IPS DF 6.9 (cell line): ENCODE results near the gene PRKAR2A.
"Not testable (repeated sequence)": the region's sequence is repeated elsewhere in the genome, so short reads cannot be mapped to it uniquely, and the experiment has no call there.

Experiments used
- DNase-seq: peaks from one replicate; pipeline ENCODE4 v3.0.0-alpha.2; 2013; ENCODE audit warnings: low read depth, low spot score
- H3K27ac ChIP-seq: one replicate; pipeline ENCODE4 v1.5.1; 2013; ENCODE audit warnings: low read length, control low read depth
- H3K27me3 ChIP-seq: 2 replicates; pipeline ENCODE4 v1.6.1; 2013; ENCODE audit warnings: mild to moderate bottlenecking, low read length; ENCODE audit not compliant: control insufficient read depth, insufficient read depth
- H3K36me3 ChIP-seq: 2 replicates; pipeline ENCODE4 v1.6.1; 2013; ENCODE audit warnings: low read length; ENCODE audit not compliant: control insufficient read depth, insufficient read depth
- H3K4me1 ChIP-seq: 2 replicates; pipeline ENCODE4 v1.6.1; 2013; ENCODE audit warnings: low read length; ENCODE audit not compliant: control insufficient read depth, insufficient read depth
- H3K4me3 ChIP-seq: 2 replicates; pipeline ENCODE4 v1.5.1; 2013; ENCODE audit warnings: mild to moderate bottlenecking, low read length
- H3K9me3 ChIP-seq: 2 replicates; pipeline ENCODE4 v1.6.1; 2013; ENCODE audit warnings: low read length, inconsistent platforms; ENCODE audit not compliant: control insufficient read depth, insufficient read depth
- WGBS: extraction: QIAGEN DNeasy Blood & Tissue Kit; methylation state at CpG from one replicate; pipeline ENCODE4 v1.1.7; 2013; ENCODE audit warnings: mixed read lengths, missing lambda C conversion rate; ENCODE audit not compliant: insufficient read length, insufficient coverage; 5-methylcytosine and 5-hydroxymethylcytosine counted together

Gene PRKAR2A

DNA sequence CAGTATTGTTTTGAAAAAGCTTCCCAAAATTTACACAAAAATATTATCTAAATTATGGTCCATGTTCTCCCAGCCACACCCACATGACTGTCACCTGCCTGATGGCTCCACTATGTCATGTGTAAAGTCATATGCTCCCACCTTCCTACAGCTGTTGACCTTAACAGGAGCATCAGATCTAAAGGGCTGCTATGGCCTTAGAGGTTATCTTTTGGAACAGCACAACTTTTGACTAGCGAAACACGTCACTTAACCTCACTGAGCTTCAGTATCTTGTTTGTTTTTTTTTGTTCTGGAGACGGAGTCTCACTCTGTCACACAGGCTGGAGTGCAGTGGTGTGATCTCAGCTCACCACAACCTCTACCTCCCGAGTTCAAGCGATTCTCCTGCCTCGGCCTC, 64.4 kb downstream of the PRKAR2A start:
- Histone ChIP-seq H3K4me3 (no peak overlapping the region), H3K36me3 (no peaks in the 10 kb centered on the region), H3K27me3 (no peaks in the 10 kb centered on the region), H3K9me3 (no peaks in the 10 kb centered on the region), H3K27ac (no peak overlapping the region), H3K4me1 (no peaks in the 10 kb centered on the region)
- no CpG with 5 or more reads among the region's 6 CpGs for WGBS
- DNase-seq, result no peak

DNA sequence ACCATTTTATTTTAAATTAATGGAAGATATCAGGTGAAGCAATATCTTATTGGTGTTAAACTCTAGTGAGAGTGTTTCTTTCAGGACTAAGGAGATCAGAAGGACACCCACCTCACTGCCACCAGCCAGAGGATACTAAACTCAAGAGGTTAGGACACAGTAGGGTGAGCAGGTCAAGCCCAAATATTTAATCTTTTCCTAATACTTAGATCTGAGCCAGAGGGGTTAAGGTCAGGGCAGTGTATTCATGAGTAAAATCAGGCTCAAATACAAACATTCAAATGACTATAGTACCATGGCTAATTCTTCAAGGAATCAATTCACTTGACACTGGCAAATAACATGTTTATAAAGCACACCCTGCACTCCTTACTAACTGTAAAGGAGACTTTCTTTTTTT, 65.6 kb downstream of the PRKAR2A start:
- Histone ChIP-seq H3K27ac (no peak overlapping the region), H3K4me1 (no peaks in the 10 kb centered on the region), H3K9me3 (no peaks in the 10 kb centered on the region), H3K36me3 (no peaks in the 10 kb centered on the region), H3K27me3 (no peaks in the 10 kb centered on the region), H3K4me3 (no peak overlapping the region)
- DNase-seq, result no peak

DNA sequence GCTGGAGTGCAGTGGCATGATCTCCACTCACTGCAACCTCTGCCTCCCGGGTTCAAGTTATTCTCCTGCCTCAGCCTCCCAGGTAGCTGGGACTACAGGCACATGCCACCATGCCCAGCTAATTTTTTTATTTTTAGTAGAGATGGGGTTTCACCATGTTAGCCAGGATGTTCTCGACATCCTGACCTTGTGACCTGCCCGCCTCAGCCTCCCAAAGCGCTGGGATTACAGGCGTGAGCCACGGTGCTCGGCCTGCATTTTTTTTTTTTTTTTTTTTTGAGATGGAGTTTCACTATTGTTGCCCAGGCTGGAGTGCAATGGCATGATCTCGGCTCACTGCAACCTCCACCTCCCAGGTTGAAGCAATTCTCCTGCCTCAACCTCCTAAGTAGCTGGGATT, 69.1 kb downstream of the PRKAR2A start:
- not testable (repeated sequence) for H3K4me3 ChIP-seq, H3K27me3 ChIP-seq, H3K36me3 ChIP-seq, H3K9me3 ChIP-seq, DNase-seq, H3K4me1 ChIP-seq, H3K27ac ChIP-seq
- no CpG with 5 or more reads among the region's 8 CpGs for WGBS

DNA sequence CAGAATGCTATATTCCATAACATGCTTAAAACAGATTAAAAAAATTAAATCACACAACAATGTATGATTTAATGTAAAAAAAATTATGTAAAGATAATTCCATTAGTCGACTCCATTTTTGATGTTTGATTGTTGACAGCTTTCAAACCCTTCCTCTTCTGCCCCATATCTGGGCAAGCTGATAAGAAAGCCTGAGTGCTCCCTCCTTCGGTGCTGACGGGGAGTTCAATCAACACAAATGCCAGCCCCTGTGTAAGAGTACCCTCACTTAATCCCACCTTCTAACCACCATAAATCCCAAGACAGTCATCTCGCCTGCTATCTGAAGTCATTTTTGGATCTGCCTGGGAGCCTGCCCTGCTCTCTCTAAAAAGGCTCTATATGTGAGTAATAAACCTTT, 70.8 kb downstream of the PRKAR2A start:
- DNase-seq, result no peak
- Histone ChIP-seq H3K9me3 (no peaks in the 10 kb centered on the region), H3K27ac (no peak overlapping the region), H3K4me3 (no peak overlapping the region), H3K4me1 (no peaks in the 10 kb centered on the region), H3K27me3 (no peaks in the 10 kb centered on the region), H3K36me3 (no peaks in the 10 kb centered on the region)
- no CpG with 5 or more reads among the region's 4 CpGs for WGBS

DNA sequence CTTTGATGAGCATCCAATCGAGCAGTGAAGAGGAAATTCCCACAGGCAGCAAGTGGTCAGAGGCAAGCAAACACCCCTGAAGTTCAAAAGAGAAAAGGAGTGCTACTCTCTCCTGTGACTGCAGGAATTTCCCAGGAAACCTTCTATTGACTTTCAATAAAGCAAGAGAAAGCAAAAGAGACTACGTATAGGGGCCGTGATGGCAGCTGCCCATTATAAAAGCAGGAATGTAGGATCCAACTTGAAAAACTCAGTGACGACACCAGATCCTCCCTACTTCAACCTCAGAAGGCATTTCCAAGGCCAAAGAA, 77.5 kb downstream of the PRKAR2A start:
- Histone ChIP-seq H3K36me3 (no peaks in the 10 kb centered on the region), H3K4me3 (no peak overlapping the region), H3K9me3 (no peaks in the 10 kb centered on the region), H3K27ac (no peak overlapping the region), H3K4me1 (no peaks in the 10 kb centered on the region), H3K27me3 (no peaks in the 10 kb centered on the region)
- WGBS, result no CpG with 5 or more reads among the region's 4 CpGs
- no peak for DNase-seq

DNA sequence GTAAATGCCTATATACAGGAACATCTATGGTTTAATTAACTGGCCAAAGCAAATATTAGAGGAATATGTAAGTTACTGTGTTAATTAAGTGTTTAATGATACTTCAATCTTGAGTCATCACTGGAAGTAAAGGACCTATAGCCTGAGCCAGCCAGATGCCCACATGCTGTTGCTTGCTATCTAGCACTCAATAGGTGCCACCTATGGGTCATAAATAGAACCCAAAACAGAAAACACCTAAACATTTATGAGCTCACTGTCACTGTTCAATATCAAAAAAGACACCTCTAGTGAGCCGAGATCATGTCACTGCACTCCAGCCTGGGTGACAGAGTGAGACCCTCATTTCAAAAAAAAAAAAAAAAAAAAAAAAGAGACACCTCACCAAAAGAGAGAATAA, 82.3 kb downstream of the PRKAR2A start:
- DNase-seq, result no peak
- WGBS, result no CpG with 5 or more reads among the region's 1 CpG
- no peaks in the 10 kb centered on the region for H3K27me3 ChIP-seq

DNA sequence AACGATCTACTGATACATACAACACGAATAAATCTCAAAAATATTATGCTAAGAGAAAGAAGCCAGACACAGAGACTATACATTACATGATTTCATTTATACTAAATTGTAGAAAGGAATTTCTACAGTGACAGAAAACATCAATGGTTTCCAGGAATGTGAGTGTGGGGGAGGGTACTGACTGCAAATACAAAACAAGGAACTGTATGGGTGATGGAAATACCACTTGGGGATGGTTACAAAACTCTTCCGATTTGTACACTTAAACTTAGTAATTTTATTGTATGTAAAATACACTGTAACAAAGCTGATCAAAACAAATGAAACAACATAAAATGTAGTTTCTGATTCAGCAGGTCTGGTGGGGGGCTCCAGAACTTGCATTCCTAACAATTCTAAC, 84.9 kb downstream of the PRKAR2A start:
- Histone ChIP-seq H3K4me1 (no peaks in the 10 kb centered on the region), H3K4me3 (no peak overlapping the region), H3K36me3 (no peaks in the 10 kb centered on the region), H3K27ac (no peak overlapping the region), H3K9me3 (no peaks in the 10 kb centered on the region), H3K27me3 (no peaks in the 10 kb centered on the region)
- DNase-seq, result no peak
- WGBS, result no CpG with 5 or more reads among the region's 3 CpGs

More for the DNA sequence above, 82.3 kb downstream of the PRKAR2A start:
- no peaks in the 10 kb centered on the region for H3K36me3 ChIP-seq
- no peak overlapping the region for H3K4me3 ChIP-seq
- no peak overlapping the region for H3K27ac ChIP-seq
- no peaks in the 10 kb centered on the region for H3K9me3 ChIP-seq
- no peaks in the 10 kb centered on the region for H3K4me1 ChIP-seq

DNA sequence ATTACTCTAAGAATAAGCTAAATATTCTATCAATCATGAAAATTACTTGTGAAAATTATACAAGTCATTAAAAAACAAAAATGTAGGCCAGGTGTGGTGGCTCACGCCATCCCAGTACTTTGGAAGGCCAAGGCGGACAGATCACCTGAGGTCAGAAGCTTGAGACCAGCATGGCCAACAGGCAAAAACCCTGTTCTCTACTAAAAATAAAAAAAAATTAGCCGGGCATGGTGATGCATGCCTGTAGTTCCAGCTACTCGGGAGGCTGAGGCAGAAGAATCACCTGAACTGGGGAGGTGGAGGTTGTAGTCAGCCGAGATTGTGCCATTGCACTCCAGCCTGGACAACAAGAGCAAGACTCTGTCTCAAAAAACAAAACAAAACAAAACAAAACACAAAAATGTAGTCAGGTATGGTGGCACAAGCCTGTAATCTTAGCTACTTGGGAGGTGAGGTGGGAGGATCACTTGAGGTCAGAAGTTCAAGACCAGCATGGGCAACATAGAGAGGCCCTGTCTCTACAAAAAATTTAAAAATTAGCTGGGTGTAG, 87.6 kb downstream of the PRKAR2A start:
- not testable (repeated sequence) for H3K4me3 ChIP-seq, H3K9me3 ChIP-seq, H3K4me1 ChIP-seq, DNase-seq, H3K36me3 ChIP-seq, H3K27me3 ChIP-seq, H3K27ac ChIP-seq
- no CpG with 5 or more reads among the region's 5 CpGs for WGBS

DNA sequence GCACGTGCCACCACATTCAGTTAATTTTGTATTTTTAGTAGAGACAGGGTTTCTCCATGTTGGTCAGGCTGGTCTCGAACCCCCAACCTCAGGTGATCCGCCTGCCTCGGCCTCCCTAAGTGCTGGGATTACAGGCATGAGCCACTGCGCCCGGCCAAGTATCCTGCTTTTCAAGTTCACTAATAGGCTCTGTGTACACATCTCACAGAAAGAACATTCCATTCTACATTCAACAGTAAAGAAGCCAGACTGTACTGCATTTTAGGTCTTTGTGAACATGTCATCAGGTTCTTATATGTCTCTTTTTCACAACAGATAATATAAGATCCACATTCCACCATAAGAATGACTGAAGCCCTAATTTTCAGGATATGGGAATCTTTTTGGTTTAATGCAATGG, 88.1 kb downstream of the PRKAR2A start:
- H3K9me3 ChIP-seq, DNase-seq, H3K4me1 ChIP-seq, H3K36me3 ChIP-seq, H3K27ac ChIP-seq, H3K27me3 ChIP-seq, H3K4me3 ChIP-seq: not testable (repeated sequence)
- no CpG with 5 or more reads among the region's 6 CpGs for WGBS

DNA sequence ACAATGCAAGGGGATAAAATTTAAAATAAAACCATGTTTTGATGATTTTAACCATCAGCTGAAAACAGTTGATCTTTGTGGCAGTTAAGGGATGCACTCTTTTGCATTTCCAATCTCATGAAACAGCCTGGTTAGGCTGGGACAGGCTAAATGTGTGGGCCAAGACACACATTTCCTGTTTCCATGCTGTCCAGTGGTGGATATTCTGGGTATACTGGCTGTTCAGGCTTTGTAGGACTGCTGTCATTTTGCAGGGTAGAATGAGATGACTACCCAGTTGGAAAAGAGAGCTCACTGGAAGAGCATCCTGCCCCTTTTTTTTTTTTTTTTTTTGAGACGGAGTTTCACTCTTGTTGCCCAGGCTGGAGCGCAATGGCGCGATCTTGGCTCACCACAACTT, 88.6 kb downstream of the PRKAR2A start:
- no peaks in the 10 kb centered on the region for H3K9me3 ChIP-seq
- H3K27me3 ChIP-seq, result no peaks in the 10 kb centered on the region; the same call in 1 of the 2 replicates
- no peak for DNase-seq
- no peak overlapping the region for H3K27ac ChIP-seq
- H3K4me1 ChIP-seq, result no peaks in the 10 kb centered on the region
- no CpG with 5 or more reads among the region's 4 CpGs for WGBS
- H3K36me3 ChIP-seq, result no peaks in the 10 kb centered on the region
- H3K4me3 ChIP-seq, result no peak overlapping the region

DNA sequence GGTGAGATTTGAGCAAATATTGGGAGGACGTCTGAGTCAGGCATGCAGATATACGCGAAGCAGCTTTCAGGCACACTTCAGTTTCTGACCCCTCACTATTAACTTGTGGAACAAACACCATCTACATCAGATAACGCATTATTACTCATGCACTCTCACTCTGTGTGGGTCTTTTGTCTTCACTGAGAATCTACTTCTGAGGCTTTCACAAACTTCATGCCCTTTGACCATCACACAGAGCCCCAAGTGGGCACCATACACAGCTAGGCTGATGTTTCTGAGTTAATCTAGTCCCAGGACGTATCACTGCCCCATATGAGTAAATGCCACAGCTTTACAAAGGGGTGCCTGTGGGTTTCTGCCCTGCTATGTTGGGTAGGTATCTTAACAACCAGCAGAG, 91.0 kb downstream of the PRKAR2A start:
- WGBS, result no CpG with 5 or more reads among the region's 5 CpGs
- H3K27ac ChIP-seq, result no peak overlapping the region
- no peaks in the 10 kb centered on the region for H3K9me3 ChIP-seq
- no peaks in the 10 kb centered on the region for H3K4me1 ChIP-seq
- H3K4me3 ChIP-seq, result no peak overlapping the region
- H3K36me3 ChIP-seq, result no peaks in the 10 kb centered on the region
- H3K27me3 ChIP-seq, result no peaks in the 10 kb centered on the region; the same call in 1 of the 2 replicates
- DNase-seq, result no peak
